Spleen (tissue), 11 donors: ENCODE measurements around the gene EIF3C. TPM values are rescaled to one million over a fixed set of nuclear protein-coding genes. Genes with fewer than 3 reads are reported as not detected.
"Not testable (repeated sequence)": the region's sequence is repeated elsewhere in the genome, so short reads cannot be mapped to it uniquely, and the experiment has no call there.

Experiments
- DNase-seq: peaks from one replicate; pipeline ENCODE4 v3.0.0-alpha.2; 2020
- H3K27ac ChIP-seq, 8 donors: fragments of 200-600 bp; sonication (generic) in 7 of 8; 1 replicate in 4 of 8; 2 replicates in 4 of 8; pipeline versions ENCODE4 v1.5.0 to v1.8.0; 2016 to 2021; ENCODE audit warnings: inconsistent platforms in 4 of 8, mild to moderate bottlenecking in 4 of 8, moderate library complexity in 1 of 8
- H3K27me3 ChIP-seq, 7 donors: fragments of 200-600 bp; sonication (generic) in 6 of 7; replicated peaks in 1 of 7; 1 replicate in 4 of 7; 2 replicates in 3 of 7; pipeline versions ENCODE4 v1.5.0 to v1.8.0; 2016 to 2021; ENCODE audit warnings: inconsistent platforms in 3 of 7, mild to moderate bottlenecking in 1 of 7
- H3K36me3 ChIP-seq, 6 donors: fragments of 200-600 bp; sonication (generic) in 5 of 6; 1 replicate in 4 of 6; 2 replicates in 2 of 6; pipeline versions ENCODE4 v1.5.0 to v1.8.0; 2016 to 2021; ENCODE audit warnings: inconsistent platforms in 2 of 6
- H3K4me1 ChIP-seq, 6 donors: fragments of 200-600 bp; sonication (generic) in 5 of 6; 1 replicate in 3 of 6; 2 replicates in 3 of 6; pipeline versions ENCODE4 v1.5.0 to v1.8.0; 2016 to 2021; ENCODE audit warnings: inconsistent platforms in 3 of 6
- H3K4me3 ChIP-seq, 8 donors: fragments of 200-600 bp; sonication (generic) in 7 of 8; 1 replicate in 4 of 8; 2 replicates in 4 of 8; pipeline versions ENCODE4 v1.5.0 to v1.8.0; 2016 to 2021; ENCODE audit warnings: inconsistent platforms in 4 of 8, mild to moderate bottlenecking in 4 of 8, moderate library complexity in 2 of 8
- H3K9me3 ChIP-seq, 8 donors: fragments of 200-600 bp; sonication (generic) in 7 of 8; 1 replicate in 4 of 8; 2 replicates in 4 of 8; pipeline versions ENCODE4 v1.5.0 to v1.8.0; 2016 to 2021; ENCODE audit warnings: inconsistent platforms in 4 of 8
- CTCF ChIP-seq, 11 experiments: fragments of 200-600 bp in 7 of 11; fragments of 450-650 bp in 4 of 11; sonication (generic) in 4 of 11; IDR thresholded peaks in 8 of 11; conservative IDR thresholded peaks in 3 of 11; 1 replicate in 7 of 11; 2 replicates in 4 of 11; pipeline versions ENCODE4 v1.4.0 to v1.8.0; 2016 to 2021; ENCODE audit warnings: antibody characterized with exemption in 11 of 11, inconsistent platforms in 4 of 11, mild to moderate bottlenecking in 1 of 11
- POLR2AphosphoS5 ChIP-seq, 3 donors: sonication (generic); formaldehyde crosslinking; IDR thresholded peaks; one replicate each; pipeline ENCODE4 v1.5.1; 2017; ENCODE audit warnings: antibody characterized with exemption in 3 of 3
- WGBS, 5 donors: extraction: QIAGEN DNeasy Blood & Tissue Kit in 3 of 5; methylation state at CpG; one replicate each; pipeline versions ENCODE4 v1.1.5 to v1.1.7; 2013 to 2018; 5-methylcytosine and 5-hydroxymethylcytosine counted together
- intact Hi-C: fragments of 100-400 bp; cut with DNase I; formaldehyde crosslinking; loops from one replicate; pipeline ENCODE4 v1.15.0; 2023; ENCODE audit warnings: low total_unique reads
- microRNA-seq, 3 donors: library from miRNA; unstranded; fragments of <30 nt; microRNA quantifications; one replicate each; pipeline versions ENCODE4 to v1.1.0, GENCODE V29; 2019 to 2020
- polyA plus RNA-seq, 3 donors: library from polyadenylated mRNA; stranded (reverse); fragments of 200-250 nt; gene quantifications; one replicate each; pipeline ENCODE4 v1.2.1, GENCODE V29; 2013
- small RNA-seq, 4 donors: library from RNA; depleted of rRNA; stranded (forward); fragments of <200 nt; gene quantifications; one replicate each; pipeline ENCODE3, GENCODE V24; 2016
- total RNA-seq, 7 donors: library from RNA; depleted of rRNA in 3 of 7; stranded (reverse); fragments of >200 nt in 3 of 7; fragmentation: NEBNext Ultra II Directional in 4 of 7; extraction: Animal tissue kit (Norgen Biotek cat#: 25700) in 4 of 7; gene quantifications; one replicate each; pipeline versions ENCODE4 v1.1.0 to v1.2.1, GENCODE V29; 2016 to 2021
- donor health status: healthy with polysubstance abuse.
- donor health status: DM: no; HTN: no; CAD: no; lungs with moderate emphysema.
- donor health status: DM: no; HTN: no; CAD: no.
- donor health status: Bipolar disorder and iron deficiency.
- donor health status: healthy.
- donor health status: DM: no; HTN: no; CAD: no.
- donor health status: DM: yes; HTN: yes; CAD: no.

The EIF3C gene
- total and polyA plus RNA-seq, 10 donors, result 92.2 to 494 (median 396) TPM

- peak in 4 of 11 experiments; percentile 41 to 54 (median 47) for TF ChIP-seq CTCF (IDR thresholded peaks at IDR 0.05 in 8 of 11, conservative IDR thresholded peaks at IDR 0.05 in 3 of 11)
- peak in 1 of 3 donors; percentile 8 for TF ChIP-seq POLR2AphosphoS5 (IDR thresholded peaks at IDR 0.05)
These were observed 38.8 kb downstream of the EIF3C start for GRCh38 chr16:28749997-28750465.

GRCh38 chr16:28750469-28751067 lies 39.3 kb downstream of the EIF3C start:
- WGBS, 5 donors, result no CpG with 5 or more reads among the region's 48 CpGs
- H3K9me3 ChIP-seq, H3K36me3 ChIP-seq, H3K4me1 ChIP-seq, intact Hi-C loops, DNase-seq, H3K27me3 ChIP-seq: not testable (repeated sequence)
- Histone ChIP-seq H3K27ac (peak overlapping the region in 3 of 8 donors; percentile 44 to 68 (median 56)), H3K4me3 (peak overlapping the region in 2 of 8 donors; percentile 39 to 53)

More at GRCh38 chr16:28749997-28750465, 38.8 kb downstream of the EIF3C start:
- H3K9me3 ChIP-seq, H3K4me1 ChIP-seq, intact Hi-C loops, H3K27me3 ChIP-seq, H3K36me3 ChIP-seq: not testable (repeated sequence)
- H3K27ac ChIP-seq, result peak overlapping the region in 4 of 8 donors; percentile 44 to 68 (median 60)
- 11 to 20% (median 12%) methylated on average over 12 to 21 of the region's 33 CpGs for WGBS, 5 donors
- DNase-seq, result peak; percentile 82
- peak overlapping the region in 2 of 8 donors; percentile 39 to 53 for H3K4me3 ChIP-seq

- H3K27me3 ChIP-seq, H3K36me3 ChIP-seq, H3K9me3 ChIP-seq, H3K27ac ChIP-seq, intact Hi-C loops, H3K4me1 ChIP-seq, DNase-seq, H3K4me3 ChIP-seq: not testable (repeated sequence)
- no CpG with 5 or more reads among the region's 5 CpGs for WGBS, 5 donors
These were observed 40.2 kb downstream of the EIF3C start, which contains the start of gene NPIPB9 for GRCh38 chr16:28751487-28751886. Gene NPIPB9 (plus strand): TSS chr16:28751787.

- H3K4me1 ChIP-seq, H3K4me3 ChIP-seq, H3K27me3 ChIP-seq, H3K9me3 ChIP-seq, H3K36me3 ChIP-seq, H3K27ac ChIP-seq, DNase-seq, intact Hi-C loops: not testable (repeated sequence)
- no CpG with 5 or more reads among the region's 6 CpGs for WGBS, 5 donors
These were observed 70.4 kb downstream of the EIF3C start for GRCh38 chr16:28781697-28782096.

GRCh38 chr16:28782357-28782756 lies 71.1 kb downstream of the EIF3C start:
- intact Hi-C loops, H3K9me3 ChIP-seq, H3K36me3 ChIP-seq, H3K27ac ChIP-seq, DNase-seq, H3K4me1 ChIP-seq, H3K27me3 ChIP-seq, H3K4me3 ChIP-seq: not testable (repeated sequence)
- WGBS, 5 donors, result no CpG with 5 or more reads among the region's 4 CpGs

Small RNAs within 50 kb of the gene (microRNA-seq; reads per million reads assigned to microRNA genes)
- 0 reads per million in 3 donors for gene MIR6862-2

Small RNAs within 50 kb of the gene (small RNA-seq; reads per million reads assigned to genes)
- 0 reads per million in 4 donors for gene MIR6862-2

Other genes starting within 250 kb of the EIF3C start
- gene NPIPB7, start 239.1 kb upstream of the EIF3C start, total RNA-seq, result under 1 TPM in 2 of 7 donors, not detected in 5; 0.36 to 0.73 TPM
- gene NPIPB7, start 239.1 kb upstream of the EIF3C start, polyA plus RNA-seq, result under 1 TPM; 0.13 to 0.20 (median 0.18) TPM
- 10 to 100 TPM; 32.5 to 44.1 (median 38.3) TPM for gene CLN3, start 219.4 kb upstream of the EIF3C start, total RNA-seq
- 10 to 100 TPM; 21.1 to 30.7 (median 29.9) TPM for gene CLN3, start 219.4 kb upstream of the EIF3C start, polyA plus RNA-seq
- gene APOBR, start 216.8 kb upstream of the EIF3C start, total RNA-seq, result 10 to 100 TPM; 21.4 to 58.4 (median 25.7) TPM
- 10 to 100 TPM in 2 of 3 donors, 1 to 10 TPM in 1; 3.3 to 15.7 (median 12.7) TPM for gene APOBR, start 216.8 kb upstream of the EIF3C start, polyA plus RNA-seq
- gene IL27, start 204.6 kb upstream of the EIF3C start, total RNA-seq, result 1 to 10 TPM in 5 of 7 donors, under 1 TPM in 1, not detected in 1; 0.79 to 3.9 (median 1.7) TPM
- gene IL27, start 204.6 kb upstream of the EIF3C start, polyA plus RNA-seq, result 1 to 10 TPM in 1 of 3 donors, under 1 TPM in 2; 0.15 to 1.6 (median 0.61) TPM
- 10 to 100 TPM in 5 of 7 donors, 1 to 10 TPM in 2; 2.7 to 29.8 (median 16.1) TPM for gene NUPR1, start 172.5 kb upstream of the EIF3C start, total RNA-seq
- 10 to 100 TPM; 16.4 to 53.7 (median 28.4) TPM for gene NUPR1, start 172.5 kb upstream of the EIF3C start, polyA plus RNA-seq
- gene SGF29, start 157.5 kb upstream of the EIF3C start, total RNA-seq, result 10 to 100 TPM; 22.9 to 35.1 (median 26.7) TPM
- gene SGF29, start 157.5 kb upstream of the EIF3C start, polyA plus RNA-seq, result 10 to 100 TPM; 27.2 to 31.7 (median 27.8) TPM
- 1 to 10 TPM; 2.0 to 9.4 (median 5.5) TPM for gene SULT1A2, start 114.4 kb upstream of the EIF3C start, total RNA-seq
- 1 to 10 TPM; 1.3 to 3.9 (median 1.7) TPM for gene SULT1A2, start 114.4 kb upstream of the EIF3C start, polyA plus RNA-seq
- gene SULT1A1, start 101.4 kb upstream of the EIF3C start, total RNA-seq, result 100 to 1,000 TPM in 4 of 7 donors, 10 to 100 TPM in 3; 35.2 to 184 (median 124) TPM
- 10 to 100 TPM; 42.5 to 56.6 (median 49.0) TPM for gene SULT1A1, start 101.4 kb upstream of the EIF3C start, polyA plus RNA-seq
- gene NPIPB8, start 73.4 kb upstream of the EIF3C start, total RNA-seq, result 1 to 10 TPM in 3 of 7 donors, under 1 TPM in 3, not detected in 1; 0.32 to 2.4 (median 0.82) TPM
- not detected for gene NPIPB8, start 73.4 kb upstream of the EIF3C start, polyA plus RNA-seq
- gene NPIPB9, start 40.3 kb downstream of the EIF3C start, total RNA-seq, result 10 to 100 TPM in 3 of 7 donors, 1 to 10 TPM in 4; 3.4 to 17.0 (median 8.9) TPM
- gene NPIPB9, start 40.3 kb downstream of the EIF3C start, polyA plus RNA-seq, result under 1 TPM; 0.59 to 0.90 (median 0.78) TPM
- 100 to 1,000 TPM; 113 to 179 (median 161) TPM for gene ATXN2L, start 111.5 kb downstream of the EIF3C start, total RNA-seq
- gene ATXN2L, start 111.5 kb downstream of the EIF3C start, polyA plus RNA-seq, result 10 to 100 TPM; 43.8 to 85.8 (median 61.9) TPM
- gene TUFM, start 134.9 kb downstream of the EIF3C start, total RNA-seq, result 100 to 1,000 TPM in 5 of 7 donors, 10 to 100 TPM in 2; 76.3 to 136 (median 103) TPM
- 100 to 1,000 TPM; 182 to 194 (median 190) TPM for gene TUFM, start 134.9 kb downstream of the EIF3C start, polyA plus RNA-seq
- gene SH2B1, start 152.4 kb downstream of the EIF3C start, total RNA-seq, result 10 to 100 TPM; 25.9 to 70.7 (median 60.7) TPM
- gene SH2B1, start 152.4 kb downstream of the EIF3C start, polyA plus RNA-seq, result 10 to 100 TPM; 28.1 to 60.8 (median 42.7) TPM
- 1 to 10 TPM in 2 of 7 donors, under 1 TPM in 3, not detected in 2; 0.26 to 1.5 (median 0.82) TPM for gene ATP2A1, start 167.0 kb downstream of the EIF3C start, total RNA-seq
- gene ATP2A1, start 167.0 kb downstream of the EIF3C start, polyA plus RNA-seq, result under 1 TPM; 0.33 to 0.46 (median 0.42) TPM
- gene RABEP2, start 213.8 kb downstream of the EIF3C start, total RNA-seq, result 10 to 100 TPM; 43.1 to 82.5 (median 51.0) TPM
- gene RABEP2, start 213.8 kb downstream of the EIF3C start, polyA plus RNA-seq, result 10 to 100 TPM; 40.8 to 90.0 (median 64.5) TPM
- gene CD19, start 220.5 kb downstream of the EIF3C start, total RNA-seq, result 100 to 1,000 TPM in 3 of 7 donors, 10 to 100 TPM in 4; 77.0 to 120 (median 98.0) TPM
- gene CD19, start 220.5 kb downstream of the EIF3C start, polyA plus RNA-seq, result 100 to 1,000 TPM; 202 to 312 (median 278) TPM
- 10 to 100 TPM; 44.3 to 63.5 (median 54.5) TPM for gene NFATC2IP, start 239.5 kb downstream of the EIF3C start, total RNA-seq
- 10 to 100 TPM; 21.1 to 34.0 (median 26.6) TPM for gene NFATC2IP, start 239.5 kb downstream of the EIF3C start, polyA plus RNA-seq